Loucy (cell line): ENCODE results near the gene RPP25L.

Experiments used
- H2AFZ ChIP-seq: fragments of 200-600 bp; sonication (generic); 2 replicates; pipeline ENCODE4 v1.6.0; 2016; ENCODE audit warnings: antibody characterized with exemption, mild to moderate bottlenecking, low read length, moderate library complexity
- H3F3A ChIP-seq: fragments of 200-600 bp; 2 replicates; pipeline ENCODE4 v1.6.0; 2016; ENCODE audit warnings: antibody characterized with exemption, low read depth, mild to moderate bottlenecking
- H3K27me3 ChIP-seq: fragments of 200-600 bp; sonication (generic); 2 replicates; pipeline ENCODE4 v1.6.1; 2014; ENCODE audit warnings: low read length, mild to moderate bottlenecking; ENCODE audit not compliant: insufficient read depth, poor library complexity, severe bottlenecking
- H3K36me3 ChIP-seq: fragments of 200-600 bp; sonication (generic); 2 replicates; pipeline ENCODE4 v1.6.1; 2016; ENCODE audit warnings: low read length; ENCODE audit not compliant: insufficient read depth
- H3K4me1 ChIP-seq: fragments of 200-600 bp; sonication (generic); 2 replicates; pipeline ENCODE4 v1.5.1; 2014; ENCODE audit warnings: low read length, mild to moderate bottlenecking; ENCODE audit not compliant: insufficient read depth, poor library complexity, severe bottlenecking
- H3K4me2 ChIP-seq: fragments of 200-600 bp; sonication (generic); 2 replicates; pipeline ENCODE4 v1.6.0; 2014; ENCODE audit warnings: antibody characterized with exemption, low read length, low read depth, mild to moderate bottlenecking; ENCODE audit not compliant: poor library complexity, severe bottlenecking
- H3K4me3 ChIP-seq: fragments of 200-600 bp; sonication (generic); 2 replicates; pipeline ENCODE4 v1.5.1; 2014; ENCODE audit warnings: low read length, mild to moderate bottlenecking, mixed read lengths; ENCODE audit not compliant: poor library complexity, severe bottlenecking
- H3K79me2 ChIP-seq: fragments of 200-600 bp; sonication (generic); 2 replicates; pipeline ENCODE4 v1.6.1; 2014; ENCODE audit warnings: low read length; ENCODE audit not compliant: insufficient read depth
- H3K9ac ChIP-seq: fragments of 200-600 bp; sonication (generic); 2 replicates; pipeline ENCODE4 v1.6.0; 2014; ENCODE audit warnings: mild to moderate bottlenecking, low read depth, low read length, moderate library complexity; ENCODE audit not compliant: poor library complexity, severe bottlenecking
- H3K9me2 ChIP-seq: fragments of 200-600 bp; sonication (generic); replicated peaks from 2 replicates; pipeline ENCODE4 v1.6.1; 2016; ENCODE audit warnings: low read depth, low read length, mixed read lengths
- H3K9me3 ChIP-seq: fragments of 200-600 bp; sonication (generic); 2 replicates; pipeline ENCODE4 v1.6.1; 2014; ENCODE audit warnings: mild to moderate bottlenecking, antibody characterized with exemption, low read length, low read depth; ENCODE audit not compliant: insufficient read depth
- H4K20me1 ChIP-seq: fragments of 200-600 bp; sonication (generic); 2 replicates; pipeline ENCODE4 v1.6.0; 2014; ENCODE audit warnings: antibody characterized with exemption, low read length, mild to moderate bottlenecking; ENCODE audit not compliant: insufficient read depth, poor library complexity, severe bottlenecking
- CTCF ChIP-seq: fragments of 200-600 bp; sonication (generic); conservative IDR thresholded peaks from 2 replicates; pipeline ENCODE4 v1.5.1; 2014; ENCODE audit warnings: mild to moderate bottlenecking, antibody characterized with exemption, low read length
- EZH2phosphoT487 ChIP-seq: fragments of 200-600 bp; IDR thresholded peaks from 2 replicates; pipeline ENCODE4 v1.6.1; 2018; ENCODE audit warnings: antibody characterized with exemption, mild to moderate bottlenecking, moderate library complexity, borderline replicate concordance

RPP25L gene

GRCh38 chr9:34612788-34613390 is 992 bp upstream of the RPP25L start:
- H3K9me3 ChIP-seq, result no peaks in the 10 kb centered on the region
- H4K20me1 ChIP-seq, result no peaks in the 10 kb centered on the region
- no peaks in the 10 kb centered on the region for H3K27me3 ChIP-seq
- peak overlapping the region; percentile 87 for H3K9ac ChIP-seq
- H3K79me2 ChIP-seq, result peaks cover 25% of the 10 kb centered on the region
- H2AFZ ChIP-seq, result peak overlapping the region; percentile 87
- H3K4me2 ChIP-seq, result peak overlapping the region; percentile 95
- H3K36me3 ChIP-seq, result no peaks in the 10 kb centered on the region; the same call in 1 of the 2 replicates
- TF ChIP-seq CTCF, result peak; percentile 84
- no peak for TF ChIP-seq EZH2phosphoT487
- no peaks in the 10 kb centered on the region for H3K9me2 ChIP-seq
- peak overlapping the region; percentile 84 for H3K4me3 ChIP-seq
- H3F3A ChIP-seq, result no peaks in the 10 kb centered on the region
- H3K4me1 ChIP-seq, result peaks cover 14% of the 10 kb centered on the region

DNA sequence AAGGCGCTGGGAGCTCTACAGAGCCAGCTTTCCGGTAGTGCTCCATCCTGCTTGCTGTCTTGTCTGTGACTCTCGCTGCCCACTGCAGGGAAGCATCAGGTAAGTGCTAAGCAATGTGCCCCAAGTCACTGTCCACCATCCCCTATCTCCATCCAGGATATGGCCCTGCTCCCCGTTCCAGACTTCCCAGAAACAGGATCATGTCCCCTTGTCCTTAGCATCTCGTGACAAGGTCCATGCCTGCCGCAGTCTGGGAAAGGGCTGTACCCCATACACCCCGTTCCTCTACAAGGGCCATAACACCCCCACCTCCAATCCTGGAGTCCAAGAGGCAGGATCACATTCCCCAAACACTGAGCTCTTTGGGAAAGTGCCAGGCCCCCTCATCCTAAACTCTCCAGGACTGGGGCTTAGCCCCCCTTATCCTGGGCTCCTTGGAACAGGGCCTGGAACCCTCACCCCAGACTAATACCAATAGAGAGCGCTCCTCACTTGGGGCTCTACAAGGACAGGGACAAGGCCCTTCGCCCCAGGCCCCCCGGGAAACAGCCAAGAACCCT is 566 bp downstream of the RPP25L start:
- TF ChIP-seq CTCF, result no peak
- no peak for TF ChIP-seq EZH2phosphoT487
- Histone ChIP-seq H3K4me1 (peaks cover 14% of the 10 kb centered on the region), H3K36me3 (no peaks in the 10 kb centered on the region), H3F3A (no peaks in the 10 kb centered on the region), H3K9ac (peak overlapping the region; percentile 87), H4K20me1 (no peaks in the 10 kb centered on the region), H3K27me3 (no peaks in the 10 kb centered on the region), H3K9me3 (no peaks in the 10 kb centered on the region), H3K79me2 (peaks cover 25% of the 10 kb centered on the region), H2AFZ (peak overlapping the region; percentile 87), H3K4me3 (peak overlapping the region; percentile 84), H3K4me2 (peak overlapping the region; percentile 95), H3K9me2 (no peaks in the 10 kb centered on the region)

DNA sequence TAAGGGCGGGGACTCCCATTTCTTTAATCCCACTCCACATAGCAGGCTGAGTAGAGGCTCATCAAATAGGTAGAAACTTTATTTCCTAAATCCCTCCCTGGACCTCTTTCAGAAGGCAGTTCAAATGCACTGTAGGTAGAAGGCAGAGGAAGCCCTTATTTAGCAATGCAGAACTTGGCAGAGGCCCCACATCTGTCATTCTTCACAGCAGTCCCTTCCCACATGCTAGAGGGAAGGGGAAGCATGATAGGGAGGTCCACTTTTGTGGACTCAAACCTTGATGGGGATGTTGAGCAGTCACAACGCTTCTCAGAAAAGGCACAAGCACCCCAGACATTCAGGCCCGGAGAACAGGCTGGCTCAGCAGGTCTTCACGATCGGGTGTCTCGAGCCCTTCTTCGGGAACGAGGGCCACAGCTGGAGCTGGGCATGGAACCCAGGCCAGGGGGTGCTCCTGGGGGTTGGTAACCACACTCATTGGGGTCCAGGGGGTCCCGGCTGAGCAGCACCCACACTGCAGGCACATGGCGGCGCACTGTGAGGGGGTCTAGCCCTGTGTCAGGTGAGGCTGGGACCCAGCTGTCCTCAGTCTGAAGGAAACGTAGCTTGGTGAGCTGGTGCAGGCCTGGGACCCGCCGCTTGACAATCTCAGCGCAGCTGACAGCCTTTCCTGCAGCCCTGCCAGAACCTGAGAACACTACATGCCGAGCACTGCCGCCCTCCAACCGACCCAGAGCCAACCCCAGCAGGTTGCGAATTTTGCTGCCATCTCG is 1.3 kb downstream of the RPP25L start:
- TF ChIP-seq EZH2phosphoT487, result no peak
- TF ChIP-seq CTCF, result no peak
- Histone ChIP-seq H3K79me2 (peaks cover 25% of the 10 kb centered on the region), H3K27me3 (no peaks in the 10 kb centered on the region), H3K4me1 (peaks cover 14% of the 10 kb centered on the region), H4K20me1 (no peaks in the 10 kb centered on the region), H3K9ac (peak overlapping the region; percentile 87), H3K9me2 (no peaks in the 10 kb centered on the region), H3F3A (no peaks in the 10 kb centered on the region), H3K9me3 (no peaks in the 10 kb centered on the region), H2AFZ (no peak overlapping the region), H3K36me3 (no peaks in the 10 kb centered on the region), H3K4me2 (peak overlapping the region; percentile 95), H3K4me3 (peak overlapping the region; percentile 84)
